GM18870 (cell line): Measurements from ENCODE around the gene MAPK13.

Experiments used
- ATAC-seq: cut with Tn5 transposase; IDR thresholded peaks from one replicate; pipeline ENCODE4 v1.9.1; 2021; ENCODE audit warnings: moderate library complexity; ENCODE audit not compliant: unreplicated experiment

MAPK13 gene

DNA sequence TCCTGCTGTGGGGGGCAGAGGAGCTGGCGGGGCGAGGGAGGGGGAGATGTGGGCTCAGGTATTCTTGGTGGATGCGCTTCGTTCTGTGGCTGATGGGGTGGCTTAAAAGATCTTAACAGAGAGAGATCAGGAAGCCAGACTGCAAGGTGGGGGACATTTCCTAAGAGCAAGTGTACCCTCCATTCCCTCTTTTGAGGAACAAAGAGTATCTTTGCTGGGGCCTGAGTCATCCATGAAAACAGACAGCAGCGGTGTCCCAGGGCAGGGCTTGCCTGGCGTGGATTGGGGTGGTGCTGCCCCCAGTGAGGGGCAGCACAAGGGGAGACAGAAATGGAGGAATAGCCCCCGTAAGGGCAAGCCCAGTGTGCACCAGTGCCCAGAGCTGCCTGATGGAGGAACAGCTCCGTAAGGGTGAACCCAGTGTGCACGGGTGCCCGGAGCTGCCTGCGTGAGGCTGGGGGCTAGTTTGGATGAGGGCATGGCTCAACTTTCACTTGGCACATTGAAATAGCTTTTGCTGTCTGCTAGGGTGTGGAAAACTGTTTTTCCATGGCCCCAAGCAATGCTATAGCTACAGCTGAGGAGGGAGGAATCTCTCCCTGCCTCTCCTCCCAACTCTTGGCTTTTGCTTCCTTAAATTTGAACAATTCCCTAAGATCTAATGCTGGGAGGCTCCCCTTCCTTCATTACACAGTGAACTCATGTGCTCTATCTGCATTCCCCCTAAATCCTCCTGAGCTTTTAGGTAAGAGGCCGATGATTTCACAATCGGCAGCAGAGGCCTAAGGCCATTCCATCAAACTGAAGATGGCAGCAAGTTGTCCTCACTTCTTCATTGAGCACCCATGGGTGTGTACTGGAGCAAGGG, 12.9 kb downstream of the MAPK13 start:
- no peak for ATAC-seq

DNA sequence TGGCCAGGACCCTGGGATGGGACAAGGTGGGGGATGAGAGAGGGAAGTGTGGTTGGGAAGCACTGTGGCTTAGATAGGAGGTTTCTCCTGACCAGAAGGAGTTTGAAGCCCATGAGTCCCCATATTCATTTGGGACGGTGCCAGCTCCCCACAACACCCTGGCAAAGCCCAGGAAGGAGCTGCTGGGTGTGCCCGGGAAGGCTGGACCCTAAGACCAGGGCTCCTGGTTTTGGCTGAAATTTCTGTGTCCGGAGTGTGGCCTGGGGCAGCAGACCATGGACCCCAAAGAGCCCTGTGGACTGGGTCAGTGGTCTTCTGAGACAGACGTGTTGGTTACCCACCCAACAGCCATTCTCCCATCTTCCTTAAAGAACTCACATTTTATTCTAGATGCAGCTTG, 15.2 kb downstream of the MAPK13 start:
- no peak for ATAC-seq

DNA sequence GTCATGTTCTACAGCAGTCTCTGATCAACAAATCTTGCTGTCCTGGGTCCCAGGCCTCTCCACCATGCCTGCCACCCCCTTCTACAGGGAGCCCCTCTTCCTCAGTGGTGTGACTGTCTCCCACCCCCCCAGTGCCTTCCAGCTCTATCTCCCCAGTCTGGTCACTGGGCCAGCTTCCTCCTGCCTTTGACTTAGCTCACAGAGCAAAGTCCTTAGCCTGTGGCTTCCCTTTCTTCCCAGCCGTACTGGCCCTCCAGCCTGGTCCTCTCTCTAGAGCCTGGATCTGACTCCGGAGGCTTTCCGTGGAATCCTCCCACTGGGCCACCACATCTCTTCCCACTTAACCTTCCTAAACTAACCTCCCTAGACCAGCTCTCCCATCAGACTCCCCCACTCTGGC, 17.0 kb downstream of the MAPK13 start:
- no peak for ATAC-seq

DNA sequence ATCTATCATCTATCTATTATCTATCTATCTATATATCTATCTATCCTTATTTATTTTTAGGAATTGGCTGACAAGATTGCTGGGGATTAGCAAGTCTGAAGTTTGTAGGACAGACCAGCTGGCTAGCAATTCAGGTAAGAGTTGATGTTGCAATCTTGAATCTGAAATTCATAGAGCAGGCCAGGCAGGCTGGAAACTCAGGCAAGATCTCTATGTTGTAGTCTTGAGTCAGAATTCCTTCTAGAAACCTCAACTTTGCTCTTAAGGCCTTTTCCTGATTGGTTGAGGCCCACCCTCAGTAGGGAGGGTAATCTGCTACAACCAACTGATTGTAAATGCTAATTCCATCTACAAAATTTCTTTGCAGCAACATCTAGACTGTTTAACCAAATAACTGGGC, 19.2 kb downstream of the MAPK13 start:
- no peak for ATAC-seq

DNA sequence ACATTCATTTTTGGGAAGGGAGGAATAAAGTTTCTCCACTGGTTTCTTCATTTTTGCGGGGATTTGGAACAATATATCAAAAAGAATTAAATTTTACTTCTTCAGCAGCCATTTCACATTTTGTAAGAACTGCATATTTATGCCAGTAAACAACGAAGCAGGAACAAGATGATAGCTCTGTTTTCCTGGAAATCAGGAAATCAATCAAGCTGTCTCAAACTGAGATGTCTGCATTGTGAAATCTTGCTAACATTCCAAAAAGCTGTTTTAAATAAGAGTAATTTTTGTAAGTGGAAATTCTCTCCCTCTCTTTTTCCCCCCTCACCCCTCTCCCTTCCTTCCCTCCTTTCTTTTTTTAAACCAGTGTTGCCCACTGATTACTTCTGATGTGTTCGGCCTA, 20.0 kb downstream of the MAPK13 start:
- no peak for ATAC-seq

DNA sequence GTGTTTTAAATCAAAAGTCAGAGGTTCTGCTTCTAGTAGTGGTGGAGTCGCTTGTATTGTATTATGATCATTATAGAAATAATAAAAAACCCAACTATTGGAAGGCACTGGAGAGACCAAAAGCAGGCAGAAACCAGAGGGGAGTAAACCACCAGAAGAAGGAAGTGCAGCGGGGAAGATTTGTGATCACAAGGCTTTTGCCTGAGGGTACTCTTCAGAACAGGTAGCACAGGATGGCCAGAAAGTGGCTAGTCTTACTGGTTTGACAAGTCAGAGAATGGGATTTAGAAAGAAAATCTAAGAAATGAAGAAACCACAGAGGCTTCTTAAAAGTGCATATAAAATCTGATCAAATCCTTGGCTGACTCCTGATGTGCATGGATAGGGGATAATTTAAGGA, 24.0 kb downstream of the MAPK13 start:
- ATAC-seq, result no peak

DNA sequence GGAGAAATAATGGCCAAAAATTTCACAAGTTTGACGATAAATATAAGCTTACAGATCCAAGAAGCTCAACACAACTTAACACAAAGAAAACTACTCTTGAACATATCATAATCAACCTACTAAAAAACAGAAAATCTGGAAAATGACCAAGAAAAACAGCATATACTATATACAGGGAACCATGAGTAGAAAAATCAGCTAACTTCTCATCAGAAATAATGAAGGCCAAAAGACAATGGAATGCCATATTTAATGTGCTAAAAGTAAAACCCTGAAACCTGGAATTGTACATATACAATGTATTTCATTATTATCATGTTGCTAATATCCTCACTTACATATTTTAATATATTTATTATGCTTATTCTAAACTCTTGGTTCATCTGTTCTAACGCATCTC, 25.3 kb downstream of the MAPK13 start:
- no peak for ATAC-seq

DNA sequence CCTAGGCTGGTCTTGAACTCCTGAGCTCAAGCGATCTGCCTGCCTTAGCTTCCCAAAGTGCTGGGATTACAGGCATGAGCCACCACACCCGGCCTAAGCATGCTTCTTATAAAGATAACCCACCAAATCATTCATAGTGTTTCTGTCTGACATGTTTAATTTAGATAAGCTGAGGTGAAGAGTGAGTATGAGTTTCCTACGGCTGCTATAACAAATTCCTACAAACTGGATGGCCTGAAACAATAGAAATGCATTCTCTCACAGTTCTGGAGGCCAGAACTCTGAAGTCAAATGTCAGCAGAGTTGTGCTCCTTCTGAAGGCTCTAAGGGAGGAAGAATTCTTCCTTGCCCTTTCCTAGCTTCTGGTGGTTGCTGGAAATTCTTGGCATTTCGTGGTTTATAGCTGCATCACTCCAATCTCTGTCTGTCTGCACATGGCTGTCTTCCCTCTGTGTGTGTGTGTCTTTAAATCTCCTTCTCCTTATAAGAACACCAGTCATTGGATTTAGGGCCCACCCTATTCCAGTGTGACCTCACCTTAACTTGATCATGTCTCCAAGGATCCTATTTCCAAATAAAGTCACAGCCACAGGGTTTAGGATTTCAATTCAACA, 29.9 kb downstream of the MAPK13 start:
- ATAC-seq, result no peak

DNA sequence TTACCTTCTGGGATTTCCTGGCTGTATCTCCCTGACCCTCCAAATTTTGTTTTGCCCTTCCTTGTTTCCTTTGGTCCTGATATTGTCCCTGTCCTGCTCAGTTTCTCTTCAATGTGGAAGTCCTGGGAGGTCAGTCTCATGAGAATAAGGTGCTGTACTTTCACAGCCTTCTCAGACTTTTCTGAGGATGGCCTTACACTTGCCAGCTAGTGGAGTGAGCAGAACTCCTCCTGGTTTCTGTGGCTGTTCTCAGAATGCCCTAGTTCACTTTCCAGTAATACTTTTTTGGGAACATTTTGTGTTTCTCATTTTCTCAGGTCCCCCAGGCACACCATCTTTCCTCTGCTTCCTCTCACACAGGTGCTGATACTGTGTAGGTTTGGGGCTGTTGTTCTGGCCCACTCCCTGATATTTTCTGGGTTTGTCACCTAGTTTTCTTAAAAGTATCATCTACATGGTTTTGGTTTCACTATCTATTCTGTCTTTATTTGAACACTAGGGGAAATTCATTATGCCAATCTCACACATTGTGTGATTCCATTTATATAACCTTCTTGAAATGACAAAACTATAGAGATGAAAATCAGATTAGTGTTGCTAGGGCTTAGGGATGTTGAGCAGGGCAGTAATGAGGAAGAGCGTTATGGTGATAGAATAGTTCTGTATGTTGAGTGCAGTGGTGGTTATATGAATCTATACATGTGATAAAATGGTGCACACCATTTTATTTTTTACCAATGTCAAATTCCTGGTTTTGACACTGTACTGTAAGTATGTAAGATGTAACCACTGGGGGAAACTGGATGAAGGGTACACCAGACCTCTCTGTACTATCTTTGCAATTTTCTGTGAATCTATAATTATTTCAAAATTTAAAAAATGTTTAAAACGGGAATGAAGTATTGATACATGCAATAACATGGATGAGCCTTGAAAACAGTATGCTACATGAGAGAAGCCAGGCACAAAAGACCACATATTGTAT, 39.0 kb downstream of the MAPK13 start:
- ATAC-seq, result no peak

DNA sequence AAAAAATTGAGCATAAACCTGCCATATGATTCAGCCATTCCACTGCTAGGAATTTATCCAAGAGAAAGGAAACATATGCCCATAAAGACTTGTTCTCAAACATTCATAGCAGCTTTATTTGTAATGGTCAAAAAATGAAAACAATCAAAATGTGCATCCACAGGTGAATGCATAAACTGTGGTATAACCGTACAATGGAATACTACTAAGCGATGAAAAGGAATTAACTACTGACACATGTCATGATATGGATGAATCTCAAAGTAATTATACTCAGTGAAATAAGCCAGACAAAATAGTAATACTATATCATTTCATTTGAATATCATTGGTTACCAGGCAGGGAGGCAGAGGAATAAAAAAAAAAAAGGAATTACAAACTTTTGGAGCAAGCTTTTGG, 40.4 kb downstream of the MAPK13 start:
- ATAC-seq, result no peak

DNA sequence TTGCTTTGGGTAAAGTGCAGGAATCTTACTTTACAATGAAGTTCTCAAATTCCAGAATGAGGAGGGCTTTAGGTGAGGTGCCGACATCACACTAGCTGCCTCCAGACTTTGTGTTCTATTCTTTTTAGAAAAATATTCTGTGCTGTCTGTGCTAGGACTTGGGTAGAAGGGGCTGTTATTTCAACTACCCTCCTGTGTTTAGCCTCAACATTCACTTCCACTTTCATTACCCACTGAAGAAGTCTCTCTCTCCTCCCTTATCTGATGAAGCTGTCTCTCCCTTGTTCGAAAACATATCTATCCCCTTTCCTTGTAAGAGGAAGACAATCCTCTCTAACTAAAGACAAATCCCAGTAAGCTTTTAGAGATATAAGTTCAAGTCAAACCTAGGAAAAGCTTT, 41.3 kb downstream of the MAPK13 start:
- ATAC-seq, result no peak

DNA sequence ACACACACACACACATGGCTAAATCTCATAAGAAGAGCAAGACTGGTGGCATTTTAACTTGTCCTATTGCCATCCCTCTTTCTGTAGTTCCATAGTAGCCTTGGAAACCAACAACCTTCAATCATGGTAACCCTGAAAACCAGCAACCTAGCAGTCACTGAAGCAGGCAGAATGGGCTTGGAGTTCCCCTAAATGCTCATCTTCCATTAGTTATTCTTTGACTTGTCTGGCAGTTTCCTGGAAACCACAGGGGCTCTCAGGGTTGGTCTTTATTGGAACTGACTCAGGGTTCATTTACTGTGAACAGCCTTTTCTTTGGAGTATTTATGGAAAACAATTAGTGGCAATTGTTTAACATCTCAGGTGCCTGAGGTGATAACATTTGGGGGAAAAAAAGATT, 46.9 kb downstream of the MAPK13 start:
- no peak for ATAC-seq

DNA sequence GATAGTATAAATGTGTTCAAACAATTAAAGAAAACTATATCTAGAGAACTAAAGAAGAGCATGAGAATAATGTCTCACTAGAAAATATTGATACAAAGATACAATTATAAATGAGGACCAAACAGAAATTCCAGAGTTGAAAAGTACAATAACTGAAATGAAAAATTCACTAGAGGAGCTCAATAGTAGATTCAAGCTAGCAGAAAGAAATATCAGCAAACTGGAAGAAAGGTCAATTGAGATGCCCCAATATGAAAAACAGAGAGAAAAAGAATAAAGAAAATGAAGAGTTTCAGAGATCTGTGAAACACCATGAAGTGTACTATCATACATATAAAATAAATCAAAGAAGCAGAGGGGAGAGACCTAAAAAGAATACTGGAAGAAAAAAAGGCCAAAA, 48.2 kb downstream of the MAPK13 start:
- ATAC-seq, result no peak

DNA sequence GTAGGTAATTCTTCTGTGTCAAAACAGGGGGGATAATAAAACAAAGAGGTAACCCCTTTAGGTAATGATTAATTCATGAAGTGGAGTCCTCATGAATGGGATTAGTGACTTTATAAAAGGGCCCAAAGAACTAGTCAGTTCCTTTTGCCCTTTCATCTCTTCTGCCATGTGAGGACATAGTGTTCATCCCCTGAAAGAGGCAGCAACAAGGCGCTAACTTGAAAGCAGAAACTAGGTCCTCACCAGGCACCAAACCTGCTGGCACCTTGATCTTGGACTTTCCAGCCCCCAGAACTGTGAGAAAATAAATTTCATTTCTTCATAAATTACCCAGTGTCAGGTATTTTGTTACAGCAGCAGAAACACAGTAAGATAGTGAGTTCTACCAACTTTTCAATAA, 49.8 kb downstream of the MAPK13 start:
- no peak for ATAC-seq

DNA sequence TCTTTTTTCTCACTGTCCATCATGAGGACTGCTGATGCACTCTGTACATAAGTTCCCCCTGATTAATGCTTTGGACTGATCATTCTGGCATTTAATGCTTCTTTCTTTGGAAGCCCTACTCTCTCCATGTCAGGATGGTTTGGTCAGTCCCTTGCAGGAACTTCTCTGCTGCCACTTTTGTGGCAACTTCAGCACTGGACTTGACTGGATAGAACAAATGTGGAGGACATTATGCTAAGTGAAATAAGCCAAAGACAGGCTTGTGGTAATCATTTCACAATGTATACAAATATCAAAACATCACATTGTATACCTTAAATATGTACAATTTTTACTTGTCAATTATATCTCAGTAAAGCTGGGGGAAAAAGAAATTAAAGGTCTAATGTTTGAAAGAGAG, 54.0 kb downstream of the MAPK13 start:
- no peak for ATAC-seq

DNA sequence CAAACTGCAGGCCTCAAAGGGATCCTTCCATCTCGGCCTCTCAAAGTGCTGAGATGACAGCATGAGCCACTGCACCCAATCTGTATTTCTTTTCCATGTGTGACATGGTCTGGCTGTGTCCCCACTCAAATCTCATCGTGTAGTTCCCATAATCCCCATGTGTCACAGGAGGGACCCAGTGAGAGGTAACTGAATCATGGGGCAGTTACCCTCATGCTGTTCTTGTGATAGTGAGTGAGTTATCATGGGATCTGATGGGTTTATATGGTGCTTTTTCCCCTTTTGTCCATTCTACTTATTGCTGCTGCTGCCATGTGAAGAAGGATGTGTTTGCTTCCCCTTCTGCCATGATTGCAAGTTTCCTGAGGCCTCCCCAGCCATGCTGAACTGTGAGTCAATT, 55.9 kb downstream of the MAPK13 start:
- no peak for ATAC-seq

DNA sequence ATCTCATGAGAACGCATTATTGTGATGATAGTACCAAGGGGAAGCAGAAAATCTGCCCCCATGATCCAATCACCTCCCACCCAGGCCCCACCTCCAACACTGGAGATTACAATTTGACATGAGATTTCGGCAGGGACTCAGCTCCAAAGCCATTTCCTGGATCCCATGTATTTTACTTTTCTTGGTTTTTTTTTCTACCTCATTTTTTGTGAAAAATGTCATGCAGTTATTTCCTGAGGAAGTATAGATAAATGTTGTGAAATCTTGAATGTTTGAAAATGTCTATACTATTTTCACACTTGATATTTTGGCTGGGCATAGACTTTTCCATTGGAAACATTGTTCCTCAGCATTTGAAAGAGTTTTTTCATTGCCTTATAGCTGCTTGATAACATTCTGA, 57.1 kb downstream of the MAPK13 start:
- ATAC-seq, result no peak
